Lower leg skin (tissue), 4 donors: Measurements from ENCODE around the gene TBC1D10A. TPM values are rescaled to one million over a fixed set of nuclear protein-coding genes. Genes with fewer than 3 reads are reported as not detected.

Experiments
- DNase-seq, 2 donors: peaks; one replicate each; pipeline ENCODE4 v3.0.0-alpha.2; 2019; ENCODE audit warnings: low spot score in 2 of 2
- H3K4me3 ChIP-seq: fragments of 200-600 bp; sonication (generic); 2 replicates; pipeline ENCODE4 v1.5.1; 2017; ENCODE audit warnings: mild to moderate bottlenecking, low read depth; ENCODE audit not compliant: poor library complexity, severe bottlenecking
- POLR2A ChIP-seq, 2 donors: fragments of 450-650 bp; IDR thresholded peaks; one replicate each; pipeline ENCODE4 v1.6.1; 2016 to 2017; ENCODE audit warnings: antibody characterized with exemption in 2 of 2, mild to moderate bottlenecking in 1 of 2, moderate library complexity in 1 of 2
- WGBS, 2 donors: methylation state at CpG; one replicate each; pipeline ENCODE4 v1.1.5; 2018; 5-methylcytosine and 5-hydroxymethylcytosine counted together
- intact Hi-C: fragments of 100-400 bp; cut with DNase I; formaldehyde crosslinking; loops from one replicate; pipeline ENCODE4 v1.15.0; 2023; ENCODE audit warnings: low total_unique reads
- total RNA-seq, 4 donors: library from RNA; depleted of rRNA; stranded (reverse); fragments of >200 nt; gene quantifications; one replicate each; pipeline ENCODE4 v1.1.0, GENCODE V29; 2016
- TF ChIP-seq, protein P1 (sequence below), 3 donors: fragments of 450-650 bp; IDR thresholded peaks; one replicate each; pipeline ENCODE4 v1.5.1; 2016; ENCODE audit warnings: antibody characterized with exemption in 3 of 3, mild to moderate bottlenecking in 3 of 3, moderate library complexity in 2 of 3

Gene TBC1D10A
- total RNA-seq, 4 donors from 2014 or later: 64.8 to 80.1 (median 74.2) TPM

DNA sequence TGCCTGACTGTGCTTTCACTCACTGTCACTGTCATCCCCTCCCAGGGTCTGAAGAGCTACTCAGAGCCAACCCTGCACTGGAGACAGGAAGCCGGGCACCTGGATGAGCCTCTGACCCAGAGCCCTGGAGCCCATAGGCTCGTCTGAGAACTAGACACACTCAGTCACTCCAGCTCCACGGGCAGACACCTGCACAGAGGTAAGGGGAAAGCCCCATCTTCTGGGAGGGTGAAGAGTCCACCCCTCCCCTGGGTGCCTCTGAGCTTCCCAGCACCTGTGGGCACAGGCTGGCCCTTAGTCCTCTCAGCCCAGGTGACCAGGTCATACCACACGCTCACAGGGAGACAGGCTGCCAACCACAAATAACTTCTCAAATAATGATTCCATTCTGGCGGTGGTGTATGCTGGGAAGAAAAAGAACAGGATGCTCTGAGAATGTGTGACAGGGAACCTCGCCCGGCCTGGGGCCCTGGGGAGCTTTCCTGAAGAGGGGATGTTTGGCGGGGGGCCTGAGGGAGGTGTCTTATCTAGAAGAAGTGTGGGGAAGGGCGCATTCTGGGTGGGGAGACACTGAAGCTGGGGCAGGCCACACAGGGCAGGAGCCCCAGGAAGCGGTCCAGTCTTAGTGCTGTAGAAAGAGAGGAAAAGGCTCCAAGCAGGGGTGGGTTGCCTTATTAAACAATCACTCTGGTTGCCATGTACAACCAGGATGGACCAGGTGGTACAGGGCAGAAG lies 35.3 kb upstream of the TBC1D10A start:
- no peak for TF ChIP-seq POLR2A (IDR thresholded peaks at IDR 0.05)
- TF ChIP-seq, protein P1, sequence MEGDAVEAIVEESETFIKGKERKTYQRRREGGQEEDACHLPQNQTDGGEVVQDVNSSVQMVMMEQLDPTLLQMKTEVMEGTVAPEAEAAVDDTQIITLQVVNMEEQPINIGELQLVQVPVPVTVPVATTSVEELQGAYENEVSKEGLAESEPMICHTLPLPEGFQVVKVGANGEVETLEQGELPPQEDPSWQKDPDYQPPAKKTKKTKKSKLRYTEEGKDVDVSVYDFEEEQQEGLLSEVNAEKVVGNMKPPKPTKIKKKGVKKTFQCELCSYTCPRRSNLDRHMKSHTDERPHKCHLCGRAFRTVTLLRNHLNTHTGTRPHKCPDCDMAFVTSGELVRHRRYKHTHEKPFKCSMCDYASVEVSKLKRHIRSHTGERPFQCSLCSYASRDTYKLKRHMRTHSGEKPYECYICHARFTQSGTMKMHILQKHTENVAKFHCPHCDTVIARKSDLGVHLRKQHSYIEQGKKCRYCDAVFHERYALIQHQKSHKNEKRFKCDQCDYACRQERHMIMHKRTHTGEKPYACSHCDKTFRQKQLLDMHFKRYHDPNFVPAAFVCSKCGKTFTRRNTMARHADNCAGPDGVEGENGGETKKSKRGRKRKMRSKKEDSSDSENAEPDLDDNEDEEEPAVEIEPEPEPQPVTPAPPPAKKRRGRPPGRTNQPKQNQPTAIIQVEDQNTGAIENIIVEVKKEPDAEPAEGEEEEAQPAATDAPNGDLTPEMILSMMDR (IDR thresholded peaks at IDR 0.05): no peak
- H3K4me3 ChIP-seq: no peak overlapping the region
- intact Hi-C loops: no loop called here
- no peak for DNase-seq
- WGBS, 2 donors: 85 to 86% methylated on average over 10 of the region's 10 CpGs

- WGBS, 2 donors: 93% methylated on average over 6 of the region's 6 CpGs
- no peak for DNase-seq
- H3K4me3 ChIP-seq: no peak overlapping the region
- intact Hi-C loops: no loop called here
- TF ChIP-seq, protein P1 (IDR thresholded peaks at IDR 0.05): no peak
- TF ChIP-seq POLR2A (IDR thresholded peaks at IDR 0.05): no peak
Observed at GRCh38 chr22:30358541-30358940, 31.8 kb upstream of the TBC1D10A start.

DNA sequence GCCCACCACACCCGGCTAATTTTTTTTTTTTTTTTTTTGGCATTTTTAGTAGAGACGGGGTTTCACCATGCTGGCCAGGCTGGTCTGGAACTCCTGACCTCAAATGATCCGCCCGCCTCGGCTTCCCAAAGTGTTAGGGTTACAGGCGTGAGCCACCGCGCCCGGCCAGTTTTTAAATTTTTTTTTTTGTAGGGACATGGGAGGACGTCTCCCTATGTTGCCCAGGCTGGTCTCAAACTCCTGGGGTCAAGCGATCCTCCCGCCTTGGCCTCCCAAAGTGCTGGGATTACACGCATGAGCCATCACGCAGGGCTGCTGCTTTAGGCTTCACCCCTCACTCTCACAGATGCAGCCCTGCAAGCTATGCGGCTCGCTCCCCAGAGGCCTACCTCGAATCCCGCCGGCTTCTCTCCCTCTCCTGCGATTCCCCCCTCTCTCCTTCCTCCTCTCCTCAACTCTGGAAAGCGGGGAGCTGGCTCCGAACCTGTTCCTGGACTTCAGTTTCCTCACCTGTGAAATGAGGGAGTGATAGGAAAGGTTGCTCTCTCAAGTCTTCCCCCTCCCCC lies 31.0 kb upstream of the TBC1D10A start:
- no peak overlapping the region for H3K4me3 ChIP-seq
- DNase-seq: no peak
- no peak for TF ChIP-seq POLR2A (IDR thresholded peaks at IDR 0.05)
- TF ChIP-seq, protein P1 (IDR thresholded peaks at IDR 0.05): no peak
- WGBS, 2 donors: 61 to 65% methylated on average over 22 of the region's 22 CpGs
- intact Hi-C loops: no loop called here

- H3K4me3 ChIP-seq: peak overlapping the region; percentile 69
- TF ChIP-seq POLR2A (IDR thresholded peaks at IDR 0.05): no peak
- TF ChIP-seq, protein P1 (IDR thresholded peaks at IDR 0.05): no peak
- intact Hi-C loops: no loop called here
- 1 to 4% methylated on average over 9 of the region's 9 CpGs for WGBS, 2 donors
- no peak for DNase-seq
Observed at GRCh38 chr22:30357236-30357570, 30.5 kb upstream of the TBC1D10A start.

- WGBS, 2 donors: 0% methylated on average over 59 to 84 of the region's 91 CpGs
- intact Hi-C loops: no loop called here
Observed at GRCh38 chr22:30356449-30357235, 29.9 kb upstream of the TBC1D10A start, which contains the start of the genes CCDC157 and SF3A1. Gene CCDC157 (plus strand): TSS chr22:30357007. CDS start chr22:30366001, 8,994 bp downstream. Gene SF3A1 (minus strand): TSS chr22:30356894. CDS start chr22:30356792, 102 bp downstream.

More at GRCh38 chr22:30356449-30357235, 29.9 kb upstream of the TBC1D10A start, which contains the start of the genes CCDC157 and SF3A1:
- H3K4me3 ChIP-seq: peak within 1 kb of the TSS; percentile 69
- DNase-seq: peak; percentile 75 to 96
- TF ChIP-seq, protein P1 (IDR thresholded peaks at IDR 0.05): no peak
- peak in 1 of 2 donors; percentile 52 for TF ChIP-seq POLR2A (IDR thresholded peaks at IDR 0.05)
